ENCODE results near the gene ST3GAL5.
"Not testable (repeated sequence)": the region's sequence is repeated elsewhere in the genome, so short reads cannot be mapped to it uniquely, and the experiment has no call there.

ST3GAL5 gene

DNA sequence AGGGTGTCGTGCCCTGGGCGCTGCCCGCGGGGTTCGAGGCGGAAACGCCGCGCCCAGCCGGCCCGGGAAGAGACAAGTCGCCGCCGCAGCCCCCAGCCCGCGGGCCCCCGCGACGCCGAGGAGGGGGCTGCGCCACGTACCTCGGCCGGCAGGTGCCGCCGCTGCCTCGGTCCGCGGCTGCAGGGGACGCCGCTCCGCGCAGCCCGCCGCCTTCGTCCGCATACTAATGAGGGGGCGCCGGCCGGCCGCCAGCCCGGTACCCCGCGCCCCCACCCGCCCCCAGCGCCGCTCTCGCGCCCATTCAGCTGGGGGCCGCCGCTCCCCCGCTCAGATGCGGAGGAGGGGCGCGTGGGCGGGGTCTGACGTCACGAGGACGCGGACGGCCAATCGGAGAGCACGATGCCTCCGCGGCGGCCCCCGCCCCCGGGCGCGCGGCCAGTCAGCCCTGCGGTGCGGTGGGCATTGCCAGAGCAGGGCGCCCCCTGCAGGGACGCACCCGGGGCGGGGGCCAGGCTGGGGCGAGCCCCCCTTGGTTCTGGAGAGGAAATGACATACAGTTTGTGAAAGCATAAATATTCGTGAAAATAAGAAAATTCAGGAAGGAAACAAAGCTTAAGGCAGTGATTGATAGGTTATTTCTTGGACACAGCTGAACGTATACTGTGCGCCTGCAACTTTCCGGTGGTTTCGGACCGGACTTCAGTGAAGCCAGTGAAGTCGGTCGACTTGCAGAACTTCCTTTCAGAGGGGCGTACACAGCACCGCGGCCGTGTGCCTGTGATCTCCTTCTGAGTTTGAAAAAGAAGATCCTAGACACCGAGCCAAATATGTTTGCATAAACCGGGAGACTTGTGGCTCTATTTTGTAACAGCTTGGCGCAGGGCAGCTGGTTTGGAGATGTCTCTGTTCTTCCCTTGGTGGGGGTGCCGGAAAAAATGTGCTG, at the start of gene ST3GAL5:
TSS of gene ST3GAL5 (minus strand) at position 307 of the 943 bp plus-strand sequence. CDS start at position 222, 85 bp downstream.
- peak; percentile 83 for DNase-seq (ENCODE audit: low read depth)

DNA sequence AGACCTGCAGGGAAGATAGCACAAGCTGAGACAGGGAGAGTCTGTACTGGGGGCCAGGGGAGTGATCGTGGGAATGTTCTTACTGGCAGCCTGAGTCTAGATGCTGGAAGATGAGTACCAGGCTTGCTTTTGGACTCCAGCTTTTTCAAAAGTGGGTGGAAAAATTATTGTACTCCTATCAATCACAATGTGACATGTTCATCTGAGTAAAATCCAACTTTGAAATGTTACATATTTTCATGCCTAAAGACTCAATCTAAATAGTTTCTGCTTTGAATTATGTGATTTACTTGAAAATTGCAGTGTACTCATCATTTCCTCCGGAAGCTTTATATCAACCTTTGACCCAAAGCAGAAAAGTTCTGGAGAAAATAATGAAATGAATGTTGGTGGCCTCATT, 49.7 kb upstream of the ST3GAL5 start:
- no peak for DNase-seq (ENCODE audit: low read depth)

DNA sequence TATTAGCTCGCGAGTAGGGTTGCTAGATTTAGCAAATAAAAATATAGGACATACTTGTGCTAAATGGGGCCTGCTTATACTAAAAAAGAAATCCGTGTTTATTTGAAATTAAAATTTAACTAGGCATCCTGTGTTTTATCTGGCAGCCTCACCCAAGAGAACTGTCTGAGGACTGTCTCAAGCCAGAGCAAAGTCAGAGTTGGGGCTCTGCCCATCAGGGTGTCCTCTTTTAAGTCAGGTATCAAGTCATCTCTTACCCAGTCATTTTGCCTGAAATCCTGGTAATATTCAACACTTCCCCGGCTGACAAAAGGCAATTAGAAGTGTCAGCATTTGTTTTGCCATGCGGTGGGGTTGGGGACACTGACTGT, 48.3 kb upstream of the ST3GAL5 start:
- DNase-seq (ENCODE audit: low read depth): no peak

DNA sequence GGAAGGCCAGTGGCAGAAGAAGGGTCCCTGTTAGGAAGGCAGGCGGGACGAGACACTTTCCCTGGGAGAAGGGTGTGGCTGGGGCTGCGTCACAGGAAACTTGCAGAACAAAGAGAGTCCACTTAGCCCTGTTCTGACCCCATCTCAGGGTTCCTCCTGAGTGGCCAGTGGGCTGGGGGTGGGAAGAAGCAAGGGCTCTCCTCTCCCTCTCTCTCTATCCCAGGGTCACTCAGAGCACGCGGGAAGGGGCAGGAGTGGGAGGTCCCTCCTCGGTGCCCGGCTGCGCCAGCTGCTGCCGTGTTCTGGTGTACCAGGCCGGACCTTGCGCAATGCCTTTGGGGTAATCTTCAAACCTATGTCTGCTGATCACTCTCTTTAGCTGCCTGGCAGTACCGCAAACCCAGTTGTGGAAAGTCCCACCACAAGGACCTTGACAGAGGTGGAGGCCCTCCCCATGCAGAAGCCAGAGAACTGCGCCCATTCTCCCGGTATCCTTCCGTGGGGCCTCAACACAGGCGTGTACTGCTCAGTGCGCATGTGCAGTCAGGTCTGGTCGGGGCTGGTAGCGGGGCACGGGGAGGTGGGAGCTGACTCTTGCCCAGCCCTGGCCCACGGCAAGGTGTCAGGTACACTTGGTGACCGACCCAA, 47.8 kb upstream of the ST3GAL5 start:
- no peak for DNase-seq (ENCODE audit: low read depth)

DNA sequence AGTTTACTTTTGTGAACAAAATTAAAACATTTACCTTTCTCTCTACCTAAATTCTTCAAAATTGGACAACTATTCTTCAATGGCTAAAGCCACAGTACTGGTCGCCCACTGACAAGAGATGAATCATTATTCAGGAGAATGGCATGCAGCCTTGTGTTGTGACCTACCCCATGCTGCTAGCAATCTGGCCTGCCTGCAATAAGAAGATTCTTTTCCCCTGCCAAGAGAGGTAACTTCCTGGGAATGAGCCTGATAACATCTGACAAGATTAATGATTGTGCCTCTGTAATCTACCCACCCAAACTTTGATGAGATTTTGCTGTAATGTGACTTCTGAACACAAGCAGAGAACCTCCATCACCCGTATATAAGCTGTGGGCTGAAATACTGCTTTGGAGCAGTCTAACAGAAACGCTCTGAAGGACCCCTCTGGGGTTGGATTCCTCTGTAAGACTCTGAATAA, 47.0 kb upstream of the ST3GAL5 start:
- DNase-seq (ENCODE audit: low read depth): peak; percentile 14

DNA sequence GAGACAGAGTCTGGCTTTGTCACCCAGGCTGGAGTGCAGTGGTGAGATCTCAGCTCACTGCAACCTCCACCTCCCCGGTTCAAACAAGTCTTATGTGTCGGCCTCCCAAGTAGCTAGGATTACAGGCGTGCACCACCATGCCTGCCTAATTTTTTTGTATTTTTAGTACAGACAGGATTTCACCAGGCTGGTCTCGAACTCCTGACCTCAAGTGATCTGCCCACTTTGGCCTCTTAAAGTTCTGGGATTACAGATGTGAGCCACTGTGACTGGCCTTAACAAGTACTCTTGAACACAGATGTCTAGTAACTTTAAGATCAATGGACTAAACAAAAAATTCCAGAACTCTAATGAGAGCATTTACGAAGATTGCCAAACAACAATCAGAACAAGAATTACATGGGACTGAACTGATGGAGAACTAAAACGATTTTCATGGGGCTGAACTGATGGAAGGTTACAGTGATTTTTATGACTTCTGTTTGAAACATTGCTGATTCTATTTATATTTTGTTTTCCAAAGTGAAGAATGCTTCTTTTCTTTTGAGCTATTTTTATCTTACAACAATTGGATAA, 46.5 kb upstream of the ST3GAL5 start:
- no peak for DNase-seq (ENCODE audit: low read depth)

DNA sequence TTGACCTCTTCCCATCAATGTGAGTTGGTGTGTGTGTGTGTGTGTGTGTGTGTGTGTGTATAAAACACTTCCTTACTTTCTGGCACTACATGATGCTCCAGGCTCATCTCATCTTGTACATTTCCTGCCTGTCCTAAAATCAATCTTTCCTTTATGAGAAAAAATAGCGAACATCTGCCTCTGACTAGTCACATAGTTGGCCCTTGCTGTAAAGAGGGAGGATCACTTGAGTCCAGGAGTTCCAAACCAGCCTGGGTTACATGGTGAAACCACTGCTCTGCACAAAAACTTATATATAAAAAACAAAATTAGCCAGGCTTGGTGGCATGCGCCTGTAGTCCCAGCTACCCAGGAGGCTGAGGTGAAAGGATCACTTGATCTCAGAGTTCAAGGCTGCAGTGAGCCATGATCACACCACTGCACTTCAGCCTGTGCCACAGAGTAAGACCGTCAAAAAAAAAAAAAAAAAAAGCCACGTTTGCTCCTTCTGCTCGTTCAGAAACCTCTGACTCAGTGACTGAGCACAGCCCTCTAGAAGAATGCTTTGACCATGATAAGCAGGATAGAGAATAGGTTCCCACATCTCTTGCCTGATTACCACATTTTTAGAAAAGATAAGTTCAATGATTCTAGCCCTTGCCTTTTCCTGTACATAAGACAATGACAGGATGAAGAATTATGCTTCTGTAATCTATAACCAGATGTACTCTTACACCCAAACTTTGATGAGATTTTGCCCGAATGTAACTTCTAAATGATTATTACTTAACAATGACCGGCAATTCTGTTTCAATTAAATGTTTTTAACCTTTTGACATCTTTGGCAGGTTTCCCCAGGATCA, 45.2 kb upstream of the ST3GAL5 start:
- DNase-seq (ENCODE audit: low read depth): no peak

DNA sequence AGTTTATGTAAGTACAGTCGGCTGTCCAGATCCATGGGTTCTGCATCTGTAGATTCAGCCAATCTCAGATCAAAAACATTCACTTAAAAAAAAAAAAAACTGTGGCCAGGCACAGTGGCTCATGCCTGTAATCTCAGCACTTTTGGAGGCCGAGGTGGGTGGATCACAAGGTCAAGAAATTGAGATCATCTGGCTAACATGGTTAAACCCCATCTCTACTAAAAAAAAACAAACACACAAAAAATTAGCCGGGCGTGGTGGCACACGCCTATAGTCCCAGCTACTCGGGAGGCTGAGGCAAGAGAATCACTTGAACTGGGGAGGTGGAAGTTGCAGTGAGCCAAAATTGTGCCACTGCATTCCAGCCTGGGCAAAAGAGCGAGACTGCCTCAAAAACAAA, 42.4 kb upstream of the ST3GAL5 start:
- DNase-seq (ENCODE audit: low read depth): not testable (repeated sequence)

DNA sequence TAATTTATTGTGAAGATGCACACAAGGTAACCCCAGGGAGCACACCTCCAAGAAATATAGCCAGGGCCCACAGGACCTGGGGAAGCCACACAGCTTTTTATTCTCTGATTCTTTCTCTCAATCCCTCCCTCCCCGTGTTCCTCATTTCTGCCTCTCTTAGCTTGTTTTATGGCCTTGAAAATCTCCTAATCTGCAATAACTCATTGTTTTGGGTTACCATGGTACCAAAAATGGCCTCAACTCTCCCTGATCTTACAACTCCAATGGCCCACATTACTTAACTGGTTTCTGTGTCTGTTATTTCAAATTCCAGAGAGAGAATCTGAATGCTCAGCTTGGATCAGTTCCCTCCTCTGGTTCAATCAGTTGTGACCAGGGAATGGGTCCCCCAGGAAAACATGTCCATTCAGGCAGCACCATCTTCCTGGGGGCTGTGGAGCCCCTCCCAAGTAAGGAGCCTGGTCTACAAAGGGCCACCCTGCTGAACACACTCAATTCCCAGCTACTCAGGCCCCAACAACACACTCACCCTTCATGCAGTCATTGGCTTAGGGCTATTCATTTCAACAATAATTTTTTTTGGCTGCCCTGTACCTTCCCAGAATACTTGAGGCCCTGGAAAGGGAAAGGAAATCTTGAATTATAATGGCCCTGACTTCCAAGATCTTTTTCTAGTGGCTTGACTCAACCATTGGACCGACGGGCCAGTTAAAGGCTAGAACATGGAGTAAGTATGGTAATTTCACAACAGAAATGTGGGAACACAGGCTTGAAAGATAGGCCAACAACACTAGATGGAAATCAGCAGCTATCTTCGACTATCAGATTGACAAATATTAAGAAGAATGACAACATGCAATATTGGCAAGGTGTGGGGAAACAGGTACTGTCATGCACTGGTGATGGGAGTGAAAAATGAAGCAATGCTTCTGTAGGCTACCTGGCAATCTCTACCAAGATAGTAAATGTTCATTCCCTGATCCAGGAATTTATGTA, 41.6 kb upstream of the ST3GAL5 start:
- no peak for DNase-seq (ENCODE audit: low read depth)

DNA sequence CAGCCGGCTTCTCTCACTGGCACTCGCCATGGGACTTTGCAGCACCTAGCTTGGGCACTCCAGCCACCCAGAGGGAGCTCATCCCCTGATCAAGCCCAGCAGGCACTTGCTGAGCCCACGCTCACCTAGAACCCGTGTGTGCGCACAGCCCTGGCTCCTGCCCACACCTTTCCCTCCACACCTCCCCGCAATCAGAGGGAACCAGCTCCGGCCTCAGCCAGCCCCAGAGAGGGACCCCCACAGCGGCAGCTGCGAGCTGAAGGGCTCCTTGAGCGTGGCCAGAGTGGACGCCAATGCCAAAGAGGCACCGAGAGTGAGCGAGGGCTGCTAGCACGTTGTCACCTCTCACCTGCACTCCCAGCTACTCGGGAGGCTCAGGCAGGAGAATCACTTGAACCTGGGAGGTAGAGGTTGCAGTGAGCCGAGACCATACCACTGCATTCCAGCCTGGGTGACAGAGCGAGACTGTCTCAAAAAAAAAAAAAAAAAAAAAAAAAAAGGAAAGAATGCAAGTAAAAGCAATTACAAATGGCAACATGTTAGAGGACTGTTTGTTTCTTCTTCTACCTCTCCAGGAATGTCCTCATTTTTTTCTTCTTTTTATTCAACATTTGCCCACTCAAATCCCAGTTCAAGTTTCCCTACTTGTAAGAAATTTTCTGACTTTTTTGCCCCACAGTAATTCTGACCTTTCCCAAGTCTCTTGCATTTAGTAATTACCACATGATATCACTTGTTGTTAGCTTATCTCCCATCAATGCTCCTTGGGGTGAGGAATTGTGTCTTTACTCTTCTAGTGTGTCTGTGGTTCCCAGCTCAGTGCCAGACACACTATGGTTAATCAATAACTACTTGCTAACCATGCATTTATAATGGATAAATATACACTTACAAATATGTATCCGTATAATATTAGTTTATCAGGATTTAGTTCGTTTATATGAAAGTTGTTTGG, 40.6 kb upstream of the ST3GAL5 start:
- DNase-seq (ENCODE audit: low read depth): no peak

DNA sequence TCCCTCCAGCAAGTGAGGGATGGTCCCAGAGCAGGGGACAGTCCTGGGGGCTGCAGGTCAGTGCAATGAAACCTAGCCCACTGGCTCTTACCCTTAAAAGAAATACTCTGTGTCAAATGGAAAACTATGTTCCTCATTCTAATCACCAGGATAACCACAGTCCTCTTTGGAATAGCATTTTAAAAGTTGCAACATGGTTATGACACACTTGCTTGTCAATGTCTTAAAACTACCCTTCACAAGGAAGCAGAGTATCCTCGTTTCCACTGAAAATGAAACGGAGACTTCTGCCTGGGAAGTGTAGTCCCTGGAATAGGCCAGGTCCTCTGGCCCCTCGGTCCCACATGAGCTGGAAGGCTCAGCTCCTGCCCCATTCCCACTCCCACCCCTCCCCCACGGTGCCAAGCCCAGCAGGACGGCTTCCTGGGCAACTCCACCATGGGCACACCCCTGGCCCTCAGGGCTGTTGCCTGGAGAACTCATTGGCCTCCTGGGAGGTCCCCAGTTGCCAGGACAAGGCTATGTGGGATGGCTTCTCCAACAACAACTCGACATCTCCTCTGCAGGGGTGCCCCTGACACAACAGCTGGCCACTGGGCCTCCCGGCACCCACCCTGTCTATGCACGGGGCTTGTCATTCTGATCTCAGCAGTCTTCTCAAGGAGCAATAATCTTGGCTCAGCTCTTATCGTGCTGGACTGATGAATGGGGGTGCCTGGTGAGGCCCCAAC, 38.3 kb upstream of the ST3GAL5 start:
- DNase-seq (ENCODE audit: low read depth): peak; percentile 49

DNA sequence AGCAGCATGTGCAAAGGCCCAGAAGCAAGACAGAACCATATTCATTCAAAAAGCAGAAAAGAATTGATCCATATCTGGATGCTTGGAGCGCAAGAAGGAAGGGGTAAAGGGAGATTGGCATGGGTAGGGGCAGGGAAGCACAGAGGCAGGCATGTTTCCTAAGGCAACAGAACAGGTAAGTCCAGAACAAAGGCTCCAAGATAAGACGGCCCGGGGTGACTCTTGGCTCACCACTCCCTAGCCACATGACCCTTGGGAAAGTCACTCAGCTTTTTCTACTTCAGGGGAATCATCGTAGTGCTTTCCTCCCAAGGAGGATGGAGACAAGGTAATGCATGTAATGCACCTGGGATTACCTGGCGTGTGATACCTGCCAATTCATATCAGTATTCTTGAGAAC, 37.7 kb upstream of the ST3GAL5 start:
- DNase-seq (ENCODE audit: low read depth): no peak

DNA sequence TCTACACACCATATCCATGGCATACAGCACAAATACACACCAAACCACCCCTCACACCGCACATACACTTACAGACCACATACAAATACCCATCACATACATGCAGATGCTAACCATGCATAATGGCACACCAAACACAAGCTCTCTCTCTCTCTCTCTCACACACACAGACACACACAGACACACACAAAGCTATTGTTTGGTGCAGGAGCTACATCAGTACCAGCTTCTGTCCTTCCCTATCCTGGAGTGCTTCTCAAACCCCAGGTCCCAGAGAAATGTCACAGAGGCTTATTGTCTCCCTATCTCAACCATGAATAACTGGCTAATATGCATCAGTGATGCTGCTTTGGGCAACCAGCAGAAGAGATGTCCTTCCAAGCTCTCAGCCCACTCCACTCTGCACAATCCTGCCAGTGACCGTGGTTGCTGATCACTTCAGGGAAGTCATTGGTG, 36.5 kb upstream of the ST3GAL5 start:
- no peak for DNase-seq (ENCODE audit: low read depth)

DNA sequence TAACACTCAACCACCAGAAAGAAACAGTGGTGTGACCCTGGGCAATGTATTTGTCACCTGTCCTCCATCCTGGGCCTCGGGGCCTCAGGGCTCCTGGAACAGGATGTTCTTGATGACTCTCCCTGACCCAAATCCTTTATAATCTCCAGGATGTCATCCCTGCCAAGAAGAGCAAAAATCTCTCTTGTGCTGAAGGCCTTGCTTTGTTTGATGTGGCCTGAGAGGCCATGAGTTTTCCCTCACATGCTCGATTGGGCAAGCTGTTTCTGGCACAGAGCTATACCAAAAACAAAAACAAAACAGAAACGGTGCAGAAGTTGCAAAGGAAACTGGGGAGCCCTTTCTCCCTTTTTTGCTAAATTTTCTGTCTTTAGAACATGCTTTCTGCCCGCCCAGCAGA, 35.7 kb upstream of the ST3GAL5 start:
- peak; percentile 91 for DNase-seq (ENCODE audit: low read depth)

DNA sequence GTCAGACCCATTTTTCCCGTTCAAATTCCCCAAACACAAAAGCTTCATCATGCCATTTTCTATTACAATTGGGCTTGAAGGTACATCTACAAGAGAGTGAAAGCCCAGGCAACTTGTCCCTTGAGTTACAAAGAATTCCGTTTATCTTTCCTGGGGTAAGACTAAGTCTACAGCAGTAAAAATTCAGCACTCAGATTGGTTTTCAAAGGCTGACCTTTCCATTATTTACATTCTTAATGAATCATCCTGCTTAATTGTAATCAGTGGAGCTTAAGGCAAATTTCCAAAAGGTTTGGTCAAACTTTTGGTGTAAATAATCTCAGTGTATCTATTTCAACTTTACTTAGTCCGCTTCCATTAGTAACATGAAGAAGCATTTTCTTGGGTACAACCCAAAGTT, 33.4 kb upstream of the ST3GAL5 start:
- DNase-seq (ENCODE audit: low read depth): peak; percentile 77

DNA sequence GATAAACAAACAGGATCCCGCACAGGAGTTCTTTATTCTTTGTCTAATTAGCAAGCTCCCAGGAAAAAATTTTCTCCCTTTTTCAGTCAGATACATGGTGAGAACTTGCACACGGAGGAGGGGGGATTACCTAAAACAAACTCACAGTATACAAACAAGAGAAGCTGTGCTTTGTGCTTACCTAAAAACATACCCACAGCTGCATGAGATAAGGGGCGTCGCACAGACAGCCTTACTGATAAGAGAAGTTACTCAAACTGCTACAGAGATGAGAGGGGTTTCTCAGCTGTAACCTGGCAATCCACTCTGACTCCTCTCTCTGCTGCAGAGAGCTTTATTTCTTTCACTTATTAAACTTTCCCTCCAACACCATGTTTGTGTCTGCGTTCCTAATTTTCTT, 32.9 kb upstream of the ST3GAL5 start:
- no peak for DNase-seq (ENCODE audit: low read depth)

DNA sequence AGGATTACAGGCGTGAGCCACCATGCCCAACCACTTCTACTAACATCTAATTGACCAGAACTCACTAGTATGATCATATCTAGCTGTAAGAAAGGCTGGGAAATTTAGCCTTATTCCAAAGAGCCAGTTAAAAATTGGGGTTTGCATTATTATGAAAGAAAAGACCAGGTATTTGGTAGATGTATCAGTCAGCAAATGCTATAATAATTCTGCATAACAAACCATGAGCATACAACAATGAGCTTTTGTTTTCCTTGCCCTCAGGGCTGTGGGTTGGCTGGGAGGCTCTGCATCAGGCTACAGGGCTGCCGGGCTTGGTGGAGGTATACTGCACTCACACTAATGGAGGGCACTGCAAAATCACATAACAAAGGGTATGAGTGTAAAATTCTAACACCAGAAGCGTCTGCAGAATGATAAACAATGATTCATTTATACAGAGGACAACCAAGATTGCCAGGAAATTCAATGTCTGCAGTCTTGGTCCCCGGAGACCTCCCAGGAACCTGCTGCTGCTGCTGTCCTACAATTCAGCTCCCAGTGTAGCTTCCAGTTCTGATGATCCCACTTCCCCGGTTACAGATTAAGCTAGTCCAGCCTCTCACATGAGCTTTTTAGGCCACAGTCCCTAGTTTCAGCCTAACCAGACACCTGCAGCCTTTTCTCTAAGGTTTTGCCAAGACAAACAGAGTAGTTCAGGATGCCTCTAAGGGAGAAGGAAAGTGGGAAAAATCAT, 32.2 kb upstream of the ST3GAL5 start:
- DNase-seq (ENCODE audit: low read depth): peak; percentile 32
